HCT116 (cell line): ENCODE measurements around the gene GNPTAB.

ENCODE experiments used
- CEBPB ChIP-seq: IDR thresholded peaks from 2 replicates; pipeline ENCODE4 v1.6.1; 2012; ENCODE audit warnings: low read depth
- CTCF ChIP-seq, 3 experiments: fragments of 200-600 bp in 1 of 3; sonication (generic) in 1 of 3; IDR thresholded peaks in 2 of 3; conservative IDR thresholded peaks in 1 of 3; 2 replicates each; pipeline ENCODE4 v1.5.1; 2012 to 2017; ENCODE audit warnings: low read depth in 2 of 3, low read length in 2 of 3, antibody characterized with exemption in 1 of 3, borderline replicate concordance in 1 of 3, control low read depth in 1 of 3, mild to moderate bottlenecking in 1 of 3, mixed read lengths in 1 of 3, mixed run types in 1 of 3, moderate library complexity in 1 of 3; ENCODE audit not compliant: insufficient read depth in 1 of 3
- EZH2 ChIP-seq: fragments of 200-600 bp; sonication (generic); IDR thresholded peaks from 2 replicates; pipeline ENCODE4 v1.6.1; 2017; ENCODE audit warnings: antibody characterized with exemption, mixed run types
- MAX ChIP-seq: IDR thresholded peaks from 2 replicates; pipeline ENCODE4 v1.6.1; 2012
- POLR2A ChIP-seq: IDR thresholded peaks from 2 replicates; pipeline ENCODE4 v1.7.0; 2011; ENCODE audit warnings: borderline replicate concordance; ENCODE audit not compliant: insufficient read depth, insufficient read length; ENCODE audit errors: extremely low read depth
- POLR2AphosphoS5 ChIP-seq: IDR thresholded peaks from 2 replicates; pipeline ENCODE4 v1.6.1; 2011; ENCODE audit warnings: mild to moderate bottlenecking, low read depth, low read length, moderate library complexity
- RAD21 ChIP-seq: IDR thresholded peaks from 2 replicates; pipeline ENCODE4 v1.6.1; 2012; ENCODE audit warnings: low read depth, mild to moderate bottlenecking
- SRF ChIP-seq: IDR thresholded peaks from 2 replicates; pipeline ENCODE4 v1.6.1; 2012; ENCODE audit warnings: low read depth
- YY1 ChIP-seq: IDR thresholded peaks from 2 replicates; pipeline ENCODE4 v1.6.1; 2011; ENCODE audit warnings: low read length, low read depth, moderate library complexity, mild to moderate bottlenecking; ENCODE audit not compliant: insufficient replicate concordance; ENCODE audit errors: extremely low read depth
- ZBTB33 ChIP-seq: IDR thresholded peaks from 2 replicates; pipeline ENCODE4 v1.6.1; 2011; ENCODE audit warnings: mild to moderate bottlenecking, low read length, moderate library complexity; ENCODE audit not compliant: insufficient replicate concordance; ENCODE audit errors: extremely low read depth
- ZNF274 ChIP-seq: fragments of 200-500 bp; sonication (Bioruptor generic); IDR thresholded peaks from 2 replicates; pipeline ENCODE4 v1.6.1; 2014; ENCODE audit warnings: mild to moderate bottlenecking, low read depth, low read length, inconsistent platforms

GRCh38 chr12:101697930-101698799 lies 132.6 kb downstream of the GNPTAB start:
- TF ChIP-seq CTCF (IDR thresholded peaks at IDR 0.05 in 2 of 3, conservative IDR thresholded peaks at IDR 0.05 in 1 of 3; ENCODE audit: borderline replicate concordance in 1 of 3, insufficient read depth in 1 of 3, low read depth in 2 of 3, low read length in 2 of 3) (no peak), EZH2 (no peak), RAD21 (no peak), MAX (peak; percentile 21; the same call in 1 of the 2 replicates), SRF (no peak), CEBPB (no peak; the same call in 1 of the 2 replicates), POLR2AphosphoS5 (no peak), YY1 (peak; percentile 4), ZBTB33 (no peak), POLR2A (no peak), ZNF274 (no peak)
